Activated naive CD4-positive, alpha-beta T cell treated with anti-CD3 and anti-CD28 coated beads, Interleukin-2, amount 50 U/mL, for 72 hours (primary cell): ENCODE results near the gene R3HDM2. TPM values are rescaled to one million over a fixed set of nuclear protein-coding genes. Genes with fewer than 3 reads are reported as not detected.

ENCODE experiments used
- ATAC-seq, 2 donors: fragments of 150-1000 bp; cut with Tn5 transposase; 2 replicates each; pipeline ENCODE4 v1.10.0; 2021; ENCODE audit warnings: mild to moderate bottlenecking in 2 of 2, moderate library complexity in 2 of 2
- DNase-seq, 2 donors: peaks; one replicate each; pipeline ENCODE4 v3.0.0; 2021 to 2022; ENCODE audit warnings: low spot score in 2 of 2
- H3K27ac Mint-ChIP-seq, 2 donors: one replicate each; pipeline ENCODE4 v1.8.0; 2022; ENCODE audit warnings: mild to moderate bottlenecking in 2 of 2, mixed read lengths in 2 of 2
- H3K36me3 Mint-ChIP-seq, 2 donors: one replicate each; pipeline ENCODE4 v1.8.0; 2022; ENCODE audit warnings: mixed read lengths in 2 of 2
- H3K9me3 Mint-ChIP-seq, 2 donors: one replicate each; pipeline ENCODE4 v1.8.0; 2022; ENCODE audit warnings: mixed read lengths in 2 of 2
- total RNA-seq, 2 donors: library from RNA; stranded (reverse); gene quantifications; one replicate each; pipeline ENCODE4 v1.2.3, GENCODE V29; 2022

Gene R3HDM2
- total RNA-seq, 2 donors from 2014 or later, result 36.3 to 57.1 TPM

DNA sequence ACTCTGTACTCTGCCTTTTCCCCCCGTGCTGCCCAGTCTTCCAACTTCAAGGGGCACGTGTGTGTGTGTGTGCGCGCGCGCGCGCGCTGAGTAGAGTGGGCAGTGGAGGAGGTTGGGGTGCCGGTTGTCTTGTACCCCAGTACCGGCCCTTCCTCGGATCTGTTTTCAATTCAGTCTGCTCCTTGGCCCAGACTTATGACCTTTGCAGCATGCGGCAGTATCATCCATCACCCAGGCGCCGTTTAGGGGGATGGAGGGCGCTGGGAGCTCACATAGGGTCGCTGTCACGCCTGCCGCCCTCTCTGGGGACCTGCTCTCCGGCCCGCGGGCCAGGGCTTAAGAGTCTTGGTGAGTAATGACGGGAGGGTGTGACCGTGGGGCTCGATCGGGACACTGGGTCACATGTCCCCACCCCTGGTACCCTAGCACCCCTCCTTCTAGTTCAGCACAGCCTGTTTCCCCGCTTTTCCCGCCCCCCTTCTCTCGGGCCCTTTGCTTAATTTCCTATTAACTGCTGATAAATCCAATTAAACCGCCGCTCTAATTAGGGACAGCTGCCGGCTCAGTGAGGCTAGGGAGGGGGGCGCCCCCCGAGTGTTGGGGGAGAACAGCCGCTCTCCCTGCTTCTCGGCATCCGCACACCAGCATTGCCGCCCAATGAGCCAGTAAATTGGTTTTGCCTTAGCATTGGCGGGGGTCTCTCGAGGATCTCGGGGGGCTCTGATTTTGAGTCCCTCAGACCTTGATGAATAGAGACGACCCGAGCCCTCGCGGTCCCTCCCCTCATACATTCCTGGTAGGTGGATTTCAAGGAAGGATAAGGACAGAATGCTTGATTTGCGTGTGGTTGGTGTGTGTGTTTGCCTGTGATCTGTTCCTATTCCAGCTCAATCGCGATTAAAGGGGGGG, 189.2 kb downstream of the R3HDM2 start:
- DNase-seq, result no peak
- Mint-ChIP-seq H3K27ac (no peak overlapping the region), H3K36me3 (peaks cover 0 to 4% of the 10 kb centered on the region in 2 donors), H3K9me3 (no peaks in the 10 kb centered on the region)
- no peak for ATAC-seq

DNA sequence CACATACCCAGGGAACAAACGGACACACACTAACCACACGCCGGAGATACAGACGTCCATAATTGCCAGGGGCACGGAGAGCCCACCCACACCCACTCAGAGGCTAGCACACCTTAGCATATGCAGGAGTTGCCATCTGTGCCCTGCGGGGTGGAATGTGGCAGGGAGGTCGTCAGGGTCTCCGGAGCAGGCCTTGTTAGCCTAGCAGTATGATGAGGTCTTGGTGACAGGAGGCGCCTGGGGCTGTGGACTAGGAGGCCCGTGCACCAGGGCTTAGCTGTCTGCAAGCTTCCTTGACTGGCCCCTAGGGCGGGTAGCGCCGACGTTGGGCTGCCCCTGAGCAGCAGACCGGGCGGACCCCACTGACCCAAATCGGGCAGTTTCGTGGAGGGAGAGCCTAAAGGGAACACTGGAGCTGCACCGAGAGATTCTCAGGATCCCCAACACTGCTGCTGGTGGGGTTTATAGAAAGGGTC, 189.9 kb downstream of the R3HDM2 start:
- ATAC-seq (peak in 1 of 2 donors; percentile 7), DNase-seq (no peak)
- H3K9me3 Mint-ChIP-seq, result no peaks in the 10 kb centered on the region
- no peak overlapping the region for H3K27ac Mint-ChIP-seq
- H3K36me3 Mint-ChIP-seq, result peaks cover 0 to 4% of the 10 kb centered on the region in 2 donors

DNA sequence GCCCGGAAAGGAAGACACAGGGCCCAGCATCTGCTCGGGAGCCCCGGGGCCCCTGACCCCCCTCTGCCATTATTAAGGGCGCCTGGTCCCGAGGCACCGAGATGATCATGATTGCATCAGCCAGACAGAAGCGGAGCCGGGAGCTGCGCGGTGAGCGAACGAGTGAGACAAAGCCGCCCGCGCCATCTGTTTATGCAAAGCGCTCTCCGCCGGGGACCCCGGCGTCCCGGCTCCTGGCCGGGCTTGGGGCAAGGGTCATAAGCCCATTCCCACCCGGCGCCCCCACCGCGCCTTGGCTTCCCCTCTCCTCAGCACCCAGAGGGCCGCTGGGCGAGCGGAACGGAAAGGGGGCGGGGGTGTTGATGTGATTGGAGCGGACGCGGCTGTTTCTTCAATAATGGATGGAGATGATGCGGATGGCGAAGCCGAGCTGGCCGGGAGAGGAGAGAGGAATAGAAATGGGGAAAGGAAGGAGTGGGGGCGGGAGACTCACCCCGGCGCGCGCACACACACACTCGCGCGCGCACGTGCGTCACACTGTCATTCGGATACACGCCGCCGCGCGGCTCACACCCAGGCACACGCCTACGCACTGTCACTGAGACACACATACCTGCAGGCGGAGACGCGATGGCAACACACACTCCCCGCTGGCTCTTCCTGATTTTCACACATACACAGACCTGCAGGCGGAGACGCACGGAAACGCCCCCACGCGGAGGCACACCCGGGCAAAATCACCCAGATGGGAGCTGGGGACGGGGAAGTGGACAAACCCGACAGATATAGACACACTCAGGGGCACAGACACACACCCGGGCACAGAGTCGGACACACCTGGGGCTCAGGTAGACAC, 190.5 kb downstream of the R3HDM2 start:
- H3K36me3 Mint-ChIP-seq, result peaks cover 0 to 4% of the 10 kb centered on the region in 2 donors
- DNase-seq (peak in 1 of 2 donors; percentile 74), ATAC-seq (peak; percentile 36 to 39)
- H3K27ac Mint-ChIP-seq, result peak overlapping the region; percentile 80 to 83
- no peaks in the 10 kb centered on the region for H3K9me3 Mint-ChIP-seq

DNA sequence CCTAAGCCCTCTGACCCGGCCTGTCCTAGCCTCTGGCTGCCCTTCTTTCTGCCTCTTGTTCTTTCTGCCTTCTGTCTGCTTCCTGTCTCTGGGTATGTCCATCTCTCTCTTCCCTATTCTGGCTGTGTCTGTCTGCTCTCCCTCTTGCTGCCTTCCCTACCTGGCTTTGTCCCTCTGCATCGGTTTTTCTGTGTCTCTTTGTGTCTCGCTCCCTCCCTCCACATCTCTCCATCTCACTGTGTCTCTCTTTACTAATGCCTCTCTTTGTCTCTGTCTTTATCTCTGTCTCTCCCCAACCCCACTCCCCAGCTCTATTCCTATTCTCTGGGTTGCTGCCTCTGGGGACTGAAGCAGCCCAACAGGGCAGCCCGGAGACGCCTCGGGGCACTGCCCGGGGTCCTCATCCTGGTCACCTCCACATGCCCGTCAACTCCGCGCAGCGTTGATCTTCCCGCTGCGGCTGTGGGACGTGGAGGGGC, 191.2 kb downstream of the R3HDM2 start:
- ATAC-seq (peak; percentile 0 to 1), DNase-seq (no peak)
- peak overlapping the region; percentile 80 to 83 for H3K27ac Mint-ChIP-seq
- H3K9me3 Mint-ChIP-seq, result no peaks in the 10 kb centered on the region
- peaks cover 2 to 4% of the 10 kb centered on the region in 2 donors for H3K36me3 Mint-ChIP-seq

DNA sequence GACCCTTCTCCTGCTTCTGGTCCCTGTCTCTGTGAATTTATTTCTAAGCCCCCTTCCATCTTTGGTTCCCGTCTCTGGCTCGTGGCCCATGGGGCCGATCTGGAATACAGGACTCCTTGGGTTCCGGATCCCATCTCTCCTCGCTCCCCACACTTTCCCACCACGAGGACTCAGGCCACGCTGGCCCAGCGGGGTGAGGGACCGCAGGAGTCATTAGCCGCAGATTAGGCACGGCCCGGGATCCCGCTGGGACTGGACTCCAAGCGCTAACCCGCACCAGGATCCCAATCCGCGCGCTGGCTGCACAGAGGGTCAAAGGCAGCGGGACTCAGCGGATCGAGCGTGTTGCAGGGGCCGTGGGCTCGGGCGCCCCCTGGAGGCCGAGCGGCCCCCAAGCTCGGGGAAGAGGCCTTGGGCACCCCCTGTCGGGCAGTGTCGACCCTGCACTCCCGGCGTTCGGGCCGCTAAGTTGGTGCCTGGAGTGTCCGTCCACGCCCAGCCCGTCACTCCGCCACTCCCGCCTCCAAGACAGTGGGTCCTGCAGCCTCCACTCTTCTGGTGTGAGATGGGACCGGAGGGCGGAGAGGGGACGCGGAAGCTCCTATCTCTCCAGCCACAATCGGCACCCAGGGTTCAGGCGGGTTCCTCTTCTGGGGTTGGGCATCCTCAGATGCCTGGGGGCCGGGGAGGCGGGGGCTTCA, 191.8 kb downstream of the R3HDM2 start:
- peak; percentile 89 to 96 for DNase-seq
- Mint-ChIP-seq H3K36me3 (peaks cover 8 to 9% of the 10 kb centered on the region in 2 donors), H3K27ac (peak overlapping the region in 1 of 2 donors; percentile 80), H3K9me3 (no peaks in the 10 kb centered on the region)
- peak; percentile 63 to 70 for ATAC-seq

DNA sequence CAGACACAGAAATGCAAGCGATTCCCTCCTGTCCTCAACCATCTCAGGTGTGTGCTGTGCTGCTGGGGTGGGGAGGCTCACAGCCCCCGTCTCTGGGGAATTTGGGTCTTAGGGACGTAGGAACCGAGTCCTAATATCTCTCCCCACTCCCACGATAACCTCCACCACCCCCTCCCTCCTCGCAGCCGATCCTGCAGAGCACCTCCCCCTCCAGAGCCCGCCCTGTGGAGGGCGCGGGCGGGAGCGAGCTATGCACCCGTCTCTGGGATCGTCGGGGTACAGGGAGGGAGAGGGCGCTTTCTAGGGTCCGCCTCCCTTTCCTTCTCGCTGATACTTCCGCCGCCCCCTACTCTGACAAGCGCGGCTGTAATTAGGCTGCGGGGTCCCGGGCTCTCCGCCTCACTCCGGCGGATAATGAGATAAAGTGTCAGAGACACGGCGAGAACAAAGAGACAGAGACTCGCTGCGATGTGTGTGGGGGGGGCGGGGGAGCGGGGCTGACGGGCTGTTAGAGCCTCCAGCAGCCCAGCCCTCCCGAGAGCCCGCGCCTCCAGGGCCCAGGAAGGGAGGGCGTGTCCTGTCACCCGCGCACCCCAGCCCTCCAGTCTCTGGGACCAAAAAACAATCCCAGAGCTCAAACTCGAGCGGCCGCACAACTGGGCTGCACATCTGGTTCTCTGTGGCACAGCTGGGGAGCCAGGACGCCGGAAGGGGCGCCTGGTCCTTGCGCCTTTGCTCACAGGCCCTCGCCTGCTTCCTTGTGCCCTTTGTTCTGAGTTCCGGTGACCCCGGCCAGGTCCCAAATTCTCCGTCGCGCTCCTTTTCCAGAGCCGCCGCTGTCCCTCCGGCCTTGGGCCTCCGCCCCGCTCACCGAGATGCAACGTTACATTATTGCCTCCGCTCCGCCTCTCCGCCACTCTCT, 192.7 kb downstream of the R3HDM2 start:
- no peak for DNase-seq
- Mint-ChIP-seq H3K27ac (no peak overlapping the region), H3K36me3 (peaks cover 16 to 17% of the 10 kb centered on the region in 2 donors), H3K9me3 (no peaks in the 10 kb centered on the region)
- no peak for ATAC-seq

DNA sequence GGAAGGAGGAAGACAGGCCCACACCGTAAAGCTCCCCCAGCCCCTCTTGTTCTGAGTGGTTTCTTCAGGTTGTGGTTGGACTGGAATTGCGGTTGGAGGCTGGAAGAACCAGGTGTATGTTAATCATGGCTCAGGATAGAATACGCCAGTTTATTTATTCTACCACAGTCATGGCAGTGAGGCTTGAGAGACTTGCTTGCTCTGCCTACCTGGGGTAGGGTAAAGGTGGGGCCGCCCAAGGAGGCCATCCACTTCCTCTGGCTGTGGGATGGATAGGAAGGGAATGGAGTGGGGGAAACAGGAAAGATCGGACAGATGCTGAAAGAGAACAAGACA, 193.3 kb downstream of the R3HDM2 start:
- Mint-ChIP-seq H3K27ac (peak overlapping the region in 1 of 2 donors; percentile 84), H3K9me3 (no peaks in the 10 kb centered on the region), H3K36me3 (peaks cover 22 to 23% of the 10 kb centered on the region in 2 donors)
- DNase-seq (no peak), ATAC-seq (no peak)

- Mint-ChIP-seq H3K36me3 (peaks cover 27 to 28% of the 10 kb centered on the region in 2 donors), H3K9me3 (no peaks in the 10 kb centered on the region), H3K27ac (peak overlapping the region in 1 of 2 donors; percentile 84)
- no peak for DNase-seq
- no peak for ATAC-seq
Measured at GRCh38 chr12:57236925-57237595, 193.8 kb downstream of the R3HDM2 start.

- Mint-ChIP-seq H3K36me3 (peaks cover 34% of the 10 kb centered on the region in 2 donors), H3K9me3 (no peaks in the 10 kb centered on the region), H3K27ac (no peak overlapping the region)
- DNase-seq (no peak), ATAC-seq (no peak)
Measured at GRCh38 chr12:57236201-57236924, 194.5 kb downstream of the R3HDM2 start.

DNA sequence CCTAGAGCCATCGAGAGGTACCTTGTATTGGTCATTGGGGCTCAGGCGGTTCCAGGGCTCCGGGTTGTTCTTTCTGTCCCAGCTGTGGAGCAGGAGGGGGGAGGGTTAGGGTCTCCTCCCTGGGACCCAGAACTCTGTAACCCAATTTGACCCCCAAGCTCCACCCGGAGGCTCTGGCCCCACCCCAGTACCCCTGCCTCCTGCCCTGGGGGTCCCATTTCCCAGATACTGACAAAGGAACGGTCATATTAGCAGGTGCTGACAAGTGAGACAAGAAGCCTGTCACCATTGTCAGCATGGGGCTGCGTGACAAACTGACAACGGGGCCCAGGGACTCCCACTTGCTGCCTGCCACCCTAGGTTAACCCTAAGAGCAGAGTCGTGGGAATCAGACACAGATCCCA, 195.1 kb downstream of the R3HDM2 start:
- no peak for ATAC-seq
- no peak for DNase-seq
- peaks cover 39 to 41% of the 10 kb centered on the region in 2 donors for H3K36me3 Mint-ChIP-seq
- no peaks in the 10 kb centered on the region for H3K9me3 Mint-ChIP-seq
- no peak overlapping the region for H3K27ac Mint-ChIP-seq

GRCh38 chr12:57235017-57235727, 195.7 kb downstream of the R3HDM2 start:
- Mint-ChIP-seq H3K36me3 (peaks cover 45 to 46% of the 10 kb centered on the region in 2 donors), H3K9me3 (no peaks in the 10 kb centered on the region), H3K27ac (no peak overlapping the region)
- no peak for ATAC-seq
- DNase-seq, result no peak

- DNase-seq (no peak), ATAC-seq (no peak)
- H3K27ac Mint-ChIP-seq, result no peak overlapping the region
- H3K36me3 Mint-ChIP-seq, result peaks cover 51 to 52% of the 10 kb centered on the region in 2 donors
- H3K9me3 Mint-ChIP-seq, result no peaks in the 10 kb centered on the region
Measured at GRCh38 chr12:57234571-57235016, 196.2 kb downstream of the R3HDM2 start.

DNA sequence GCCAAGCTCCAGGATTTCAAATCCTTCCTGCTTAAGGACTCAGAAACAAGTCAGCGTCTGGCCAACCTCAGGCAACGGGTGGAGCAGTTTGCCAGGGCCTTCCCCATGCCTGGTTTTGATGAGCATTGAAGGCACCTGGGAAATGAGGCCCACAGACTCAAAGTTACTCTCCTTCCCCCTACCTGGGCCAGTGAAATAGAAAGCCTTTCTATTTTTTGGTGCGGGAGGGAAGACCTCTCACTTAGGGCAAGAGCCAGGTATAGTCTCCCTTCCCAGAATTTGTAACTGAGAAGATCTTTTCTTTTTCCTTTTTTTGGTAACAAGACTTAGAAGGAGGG, 196.6 kb downstream of the R3HDM2 start:
- ATAC-seq (no peak), DNase-seq (no peak)
- H3K27ac Mint-ChIP-seq, result no peak overlapping the region
- H3K9me3 Mint-ChIP-seq, result no peaks in the 10 kb centered on the region
- peaks cover 53 to 54% of the 10 kb centered on the region in 2 donors for H3K36me3 Mint-ChIP-seq
